ENCODE measurements around the gene SYDE2.
"Not testable (repeated sequence)": the region's sequence is repeated elsewhere in the genome, so short reads cannot be mapped to it uniquely, and the experiment has no call there.

The SYDE2 gene

GRCh38 chr1:85208488-85208887, 7.7 kb upstream of the SYDE2 start:
- DNase-seq, result no peak

GRCh38 chr1:85203573-85204171, 2.9 kb upstream of the SYDE2 start:
- DNase-seq, result no peak

- DNase-seq, result no peak
Observed at GRCh38 chr1:85202864-85203255, 2.0 kb upstream of the SYDE2 start.

GRCh38 chr1:85202092-85202863, 1.5 kb upstream of the SYDE2 start:
- peak in 1 of 3 donors; percentile 3 for DNase-seq

DNA sequence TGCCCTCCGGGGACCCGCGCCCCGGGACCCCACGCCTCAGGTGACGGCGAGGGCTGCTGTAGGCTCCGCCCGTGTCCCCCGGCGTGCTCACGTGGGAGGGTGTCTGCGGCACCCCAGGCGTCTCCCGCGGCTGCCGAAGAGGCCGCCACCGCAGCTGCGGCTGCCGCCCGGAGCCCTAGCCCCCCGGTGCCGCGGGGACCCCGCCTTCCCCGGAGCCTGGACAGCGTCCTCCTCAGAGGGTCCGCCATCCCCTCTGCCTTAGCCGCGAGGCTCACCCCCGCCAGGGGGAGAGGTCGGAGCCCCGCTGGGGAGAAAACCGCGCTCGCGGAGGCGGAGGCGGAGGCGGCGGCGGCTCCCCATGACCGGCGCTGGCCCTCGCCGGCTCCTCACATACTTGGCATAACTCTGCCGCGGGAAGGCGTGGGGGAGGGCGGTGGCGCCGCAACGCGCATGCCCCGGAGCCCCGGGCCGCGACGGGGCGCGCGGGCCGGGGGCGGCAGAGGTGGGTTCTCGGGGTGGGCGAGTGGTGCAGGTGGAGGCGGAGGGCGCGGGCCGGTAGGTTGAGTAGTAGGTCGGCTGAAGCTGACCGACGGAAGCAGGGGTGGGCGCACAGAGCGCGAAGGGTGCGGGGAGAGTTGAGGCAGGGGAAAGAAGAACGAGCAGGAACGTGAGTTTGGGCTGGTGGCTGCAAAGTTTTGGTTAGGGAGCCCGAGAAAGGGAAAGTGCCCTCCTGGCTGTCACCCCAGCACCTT, 700 bp upstream of the SYDE2 start:
- peak; percentile 45 to 79 (median 70) for DNase-seq

GRCh38 chr1:85199667-85200462, 951 bp downstream of the SYDE2 start:
- DNase-seq, result peak in 1 of 3 donors; percentile 1

DNA sequence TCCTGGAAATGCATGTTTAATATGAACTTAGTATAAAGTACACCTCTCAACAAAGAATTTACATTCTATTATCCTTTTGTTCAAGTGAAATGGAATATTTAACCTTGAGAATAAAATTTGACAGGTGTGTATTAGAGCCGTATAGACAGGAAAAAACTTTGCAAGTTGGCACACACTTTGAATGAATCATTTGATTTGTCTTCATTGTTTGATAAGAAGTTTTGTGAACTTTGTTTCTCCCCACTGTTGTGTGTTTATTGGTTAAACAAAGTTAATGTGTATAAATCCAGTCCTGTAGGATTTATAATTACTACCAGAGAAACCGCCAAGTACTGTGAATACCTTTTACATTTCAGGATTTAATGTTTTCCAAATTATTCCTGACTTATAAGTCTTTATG, 2.0 kb downstream of the SYDE2 start:
- DNase-seq, result no peak

GRCh38 chr1:85196358-85196757, 4.5 kb downstream of the SYDE2 start:
- no peak for DNase-seq

- no peak for DNase-seq
Observed at GRCh38 chr1:85195703-85196102, 5.1 kb downstream of the SYDE2 start.

DNA sequence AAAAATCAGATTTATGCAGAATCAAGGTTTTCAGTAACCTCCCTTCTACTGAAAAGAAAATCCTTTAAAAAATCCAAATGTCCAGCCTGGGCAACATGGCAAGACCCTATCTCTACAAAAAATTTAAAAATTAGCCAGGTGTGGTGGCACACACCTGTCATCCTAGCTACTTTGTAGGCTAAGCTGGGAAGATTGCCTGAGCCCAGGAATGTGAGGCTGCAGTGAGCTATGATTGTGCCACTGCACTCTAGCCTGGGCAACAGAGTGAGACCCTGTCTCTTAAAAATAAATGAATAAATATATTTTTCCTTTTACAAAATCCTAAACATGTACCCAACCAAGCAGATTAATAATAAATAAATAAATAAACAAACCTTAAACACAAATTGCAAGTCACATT, 8.7 kb downstream of the SYDE2 start:
- not testable (repeated sequence) for DNase-seq

DNA sequence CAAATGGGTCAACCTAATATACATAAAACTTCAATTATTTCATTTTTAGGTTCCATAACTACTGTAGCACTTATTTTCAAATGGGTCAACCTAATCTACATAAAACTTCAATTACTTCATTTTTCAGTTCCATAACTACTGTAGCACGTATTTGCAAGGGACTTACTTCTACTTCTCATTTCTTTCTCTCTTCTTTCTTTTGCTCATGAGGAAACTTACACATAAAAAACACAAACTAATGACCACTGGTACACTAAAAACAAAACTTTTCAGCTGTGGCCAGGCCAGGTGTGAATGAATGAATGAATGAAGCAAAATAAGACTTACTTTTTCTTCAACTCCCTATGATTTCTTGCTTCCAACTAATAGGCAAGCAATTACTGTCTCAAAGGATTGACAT, 11.7 kb downstream of the SYDE2 start:
- DNase-seq, result no peak

DNA sequence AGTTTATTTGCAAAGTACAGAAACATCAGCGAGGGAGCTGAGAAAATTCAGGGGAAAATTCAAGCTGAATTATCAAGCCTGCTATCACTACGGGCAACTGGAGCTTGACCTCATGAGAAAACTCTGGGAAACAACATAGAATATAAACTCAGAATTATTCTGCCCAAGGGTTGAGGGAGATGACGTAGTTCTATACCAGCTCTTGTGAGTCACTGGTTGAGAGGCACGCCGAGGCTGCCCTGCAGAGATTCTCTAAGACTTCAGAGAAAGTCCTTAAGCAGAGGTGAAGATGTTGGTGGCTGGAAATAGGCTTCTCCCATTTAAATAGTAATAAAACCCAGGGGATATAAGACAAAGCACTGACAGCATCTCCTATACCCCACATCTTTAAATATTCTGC, 12.3 kb downstream of the SYDE2 start:
- DNase-seq, result no peak

GRCh38 chr1:85187021-85187420, 13.8 kb downstream of the SYDE2 start:
- DNase-seq, result not testable (repeated sequence)

GRCh38 chr1:85184245-85184644, 16.6 kb downstream of the SYDE2 start:
- no peak for DNase-seq

GRCh38 chr1:85182700-85183099, 18.1 kb downstream of the SYDE2 start:
- DNase-seq, result no peak

DNA sequence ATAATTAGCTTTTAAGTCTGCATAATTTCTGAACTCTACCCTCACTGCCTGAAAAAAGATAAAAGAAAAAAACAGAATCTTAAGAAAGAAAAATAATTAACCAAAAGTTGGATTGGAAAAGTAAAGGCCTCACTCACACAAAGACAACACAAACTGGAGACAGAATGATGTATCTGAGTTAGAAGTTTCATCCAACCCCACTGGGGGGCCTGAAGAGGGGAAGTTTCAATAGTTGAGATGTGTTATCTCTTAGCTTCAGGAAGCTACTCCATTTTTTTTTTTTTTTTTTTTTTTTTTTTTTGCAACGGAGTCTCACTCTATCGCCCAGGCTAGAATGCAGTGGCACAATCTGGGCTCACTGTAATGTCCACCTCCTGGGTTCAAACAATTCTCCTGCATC, 19.9 kb downstream of the SYDE2 start:
- DNase-seq, result no peak

DNA sequence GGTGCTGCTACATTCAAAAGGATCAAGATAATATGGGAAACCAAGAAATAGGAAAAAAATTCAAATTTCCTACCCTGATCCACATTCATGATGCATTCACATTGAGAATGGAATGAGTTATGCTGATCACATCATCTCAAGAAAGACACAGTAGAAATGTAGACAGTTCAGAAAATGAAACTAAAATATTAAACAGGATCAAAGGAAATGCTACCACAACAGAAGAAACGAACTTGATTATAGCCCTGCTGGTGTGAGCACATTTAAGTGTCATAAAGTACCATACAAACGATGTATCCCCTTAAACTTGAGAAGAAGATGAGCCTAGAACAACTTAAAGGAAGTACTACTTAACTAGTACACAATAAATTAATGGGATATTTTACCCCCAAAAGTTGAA, 21.3 kb downstream of the SYDE2 start:
- DNase-seq, result peak in 1 of 3 donors; percentile 1

DNA sequence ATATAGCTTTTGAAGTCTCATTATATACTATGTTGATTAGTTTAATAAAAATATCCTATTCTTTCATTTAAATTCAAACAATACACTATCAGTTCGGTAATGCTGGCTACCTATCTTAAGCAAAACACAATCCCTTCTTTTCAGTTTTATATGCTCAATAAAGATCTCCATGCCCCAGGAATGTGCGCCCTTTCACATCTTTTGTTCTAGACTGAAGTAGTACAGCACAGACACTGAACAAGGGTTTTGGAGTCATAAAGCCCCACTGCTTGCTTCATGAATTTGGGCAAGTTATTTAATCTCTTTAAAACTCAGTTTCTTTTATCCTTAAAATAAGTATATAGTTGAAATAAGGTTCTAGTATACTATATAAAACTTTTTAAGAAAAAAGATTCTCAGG, 22.4 kb downstream of the SYDE2 start:
- DNase-seq, result no peak

- DNase-seq, result no peak
Observed at GRCh38 chr1:85174503-85174902, 26.3 kb downstream of the SYDE2 start.

DNA sequence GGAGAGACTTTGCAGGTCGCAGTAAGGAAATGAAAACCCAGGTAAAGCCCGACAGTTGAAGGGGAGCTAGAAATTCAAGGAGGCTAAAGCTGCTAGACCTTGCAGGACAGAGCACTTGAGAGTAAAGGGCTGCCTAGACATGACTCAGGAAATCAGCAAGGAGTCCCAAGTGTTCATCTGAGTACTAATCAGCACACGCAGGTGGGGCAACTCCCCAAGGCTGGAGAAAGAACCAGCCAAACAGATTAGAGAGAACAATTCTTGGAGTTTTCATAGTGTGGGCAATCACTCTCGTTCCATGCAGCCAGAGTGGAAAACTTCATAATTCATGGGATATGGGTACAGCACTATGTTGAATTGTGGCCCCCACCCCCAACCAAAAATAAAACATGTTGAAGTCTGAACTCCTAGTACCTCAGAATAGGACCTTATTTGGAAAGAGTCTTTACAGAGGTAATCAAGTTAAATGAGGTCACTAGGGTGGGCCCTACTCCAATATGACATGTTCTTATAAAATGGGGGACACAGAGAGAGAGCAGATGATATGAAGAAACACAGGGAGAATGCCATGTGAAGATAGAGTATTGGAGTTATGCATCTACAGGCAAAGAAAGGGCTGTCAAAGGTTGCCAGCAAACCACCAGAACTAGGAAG, 28.0 kb downstream of the SYDE2 start:
- DNase-seq, result no peak

DNA sequence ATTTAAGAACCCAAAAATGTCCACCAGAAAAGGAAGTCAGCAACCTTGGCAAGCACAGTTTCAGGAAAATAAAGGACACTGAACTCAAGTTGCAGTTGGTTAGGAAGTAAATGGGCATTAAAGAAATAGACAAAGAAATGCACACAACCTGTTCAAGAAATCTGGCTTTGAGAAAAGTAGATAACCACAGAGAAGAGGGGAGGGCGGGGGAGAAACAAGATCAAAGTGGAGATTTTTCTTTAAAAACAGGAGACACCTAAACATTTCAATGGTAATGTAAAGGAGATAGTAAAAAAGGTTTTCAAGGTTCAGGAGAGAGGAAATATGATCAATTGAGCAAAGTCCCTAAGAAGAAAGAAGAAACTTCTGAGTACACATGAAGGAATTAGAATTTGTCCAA, 29.1 kb downstream of the SYDE2 start:
- no peak for DNase-seq

- no peak for DNase-seq
Observed at GRCh38 chr1:85168884-85169283, 31.9 kb downstream of the SYDE2 start.

- no peak for DNase-seq
Observed at GRCh38 chr1:85166351-85166750, 34.5 kb downstream of the SYDE2 start.
